ENCODE data around the gene SSU72. TPM values are rescaled to one million over a fixed set of nuclear protein-coding genes. Genes with fewer than 3 reads are reported as not detected.

SSU72 gene
- polyA plus RNA-seq, 1 donor from 2014 or later = 56.2 TPM

GRCh38 chr1:1552263-1552639 is 22.4 kb downstream of the SSU72 start:
- Histone ChIP-seq H3K9me3 (ENCODE audit: low read length) (no peaks in the 10 kb centered on the region), H2AFZ (ENCODE audit: low read depth, low read length) (no peak overlapping the region), H3K9ac (ENCODE audit: low read length) (no peak overlapping the region), H3K9me2 (ENCODE audit: insufficient read depth, low read length) (no peaks in the 10 kb centered on the region), H3K4me2 (ENCODE audit: low read length) (no peak overlapping the region), H3K27me3 (ENCODE audit: insufficient read depth, low read depth, low read length) (no peaks in the 10 kb centered on the region), H3K79me2 (replicated peaks; ENCODE audit: insufficient read depth, low read length) (no peaks in the 10 kb centered on the region), H3K27ac (ENCODE audit: low read length) (no peak overlapping the region), H3K4me3 (ENCODE audit: low read length) (no peak overlapping the region), H3K36me3 (ENCODE audit: insufficient read depth, low read length) (no peaks in the 10 kb centered on the region), H3F3A (ENCODE audit: insufficient read depth, low read length, poor library complexity, severe bottlenecking) (no peaks in the 10 kb centered on the region), H4K20me1 (ENCODE audit: insufficient read depth) (no peaks in the 10 kb centered on the region)
- TF ChIP-seq RAD21 (conservative IDR thresholded peaks at IDR 0.05) = no peak
- TF ChIP-seq SMC3 (conservative IDR thresholded peaks at IDR 0.05; ENCODE audit: poor library complexity) = no peak
- no peak for TF ChIP-seq CTCF (IDR thresholded peaks at IDR 0.05; ENCODE audit: poor library complexity, severe bottlenecking)
- TF ChIP-seq POLR2AphosphoS5 (IDR thresholded peaks at IDR 0.05) = no peak
- TF ChIP-seq REST (IDR thresholded peaks at IDR 0.05; ENCODE audit: borderline replicate concordance) = no peak
- TF ChIP-seq EP300 (conservative IDR thresholded peaks at IDR 0.05; ENCODE audit: poor library complexity, severe bottlenecking) = no peak
- no peak for TF ChIP-seq TAF1 (IDR thresholded peaks at IDR 0.05; ENCODE audit: low read depth)

- no peaks in the 10 kb centered on the region for H3K79me2 ChIP-seq (replicated peaks; ENCODE audit: insufficient read depth, low read length)
- TF ChIP-seq CTCF (IDR thresholded peaks at IDR 0.05; ENCODE audit: poor library complexity, severe bottlenecking) (no peak), REST (IDR thresholded peaks at IDR 0.05; ENCODE audit: borderline replicate concordance) (no peak), SMC3 (conservative IDR thresholded peaks at IDR 0.05; ENCODE audit: poor library complexity) (no peak), EP300 (conservative IDR thresholded peaks at IDR 0.05; ENCODE audit: poor library complexity, severe bottlenecking) (no peak), TAF1 (IDR thresholded peaks at IDR 0.05; ENCODE audit: low read depth) (no peak), EZH2 (IDR thresholded peaks at IDR 0.05; ENCODE audit: borderline replicate concordance, insufficient read depth, low read length, poor library complexity, severe bottlenecking) (no peak), MXI1 (conservative IDR thresholded peaks at IDR 0.05; ENCODE audit: poor library complexity, severe bottlenecking) (no peak), RAD21 (conservative IDR thresholded peaks at IDR 0.05) (no peak), POLR2AphosphoS5 (IDR thresholded peaks at IDR 0.05) (no peak)
- no peaks in the 10 kb centered on the region for H3K9me3 ChIP-seq (ENCODE audit: low read length)
- H3K4me3 ChIP-seq (ENCODE audit: low read length) = no peak overlapping the region
- H3K9me2 ChIP-seq (ENCODE audit: insufficient read depth, low read length) = no peaks in the 10 kb centered on the region
- H3K4me2 ChIP-seq (ENCODE audit: low read length) = no peak overlapping the region
- no peaks in the 10 kb centered on the region for H4K20me1 ChIP-seq (ENCODE audit: insufficient read depth)
- H3F3A ChIP-seq (ENCODE audit: insufficient read depth, low read length, poor library complexity, severe bottlenecking) = no peaks in the 10 kb centered on the region
- no peaks in the 10 kb centered on the region for H3K27me3 ChIP-seq (ENCODE audit: insufficient read depth, low read depth, low read length)
- no peaks in the 10 kb centered on the region for H3K36me3 ChIP-seq (ENCODE audit: insufficient read depth, low read length)
- no peak overlapping the region for H2AFZ ChIP-seq (ENCODE audit: low read depth, low read length)
- H3K9ac ChIP-seq (ENCODE audit: low read length) = no peak overlapping the region
- no peak overlapping the region for H3K27ac ChIP-seq (ENCODE audit: low read length)
These were observed 23.0 kb downstream of the SSU72 start for GRCh38 chr1:1551524-1552262.

Data from neural cell (in vitro differentiated cells).